Activated gamma-delta T cell treated with Interleukin-2 at 50 U/mL for 16 hours (primary cell): ENCODE measurements around the gene RNF166.
A peak's percentile ranks its signal among the peaks of the same experiment; 100 is the strongest.

Experiments used
- DNase-seq: peaks from one replicate; pipeline ENCODE4 v3.0.0-alpha.2; 2020

Gene RNF166

DNA sequence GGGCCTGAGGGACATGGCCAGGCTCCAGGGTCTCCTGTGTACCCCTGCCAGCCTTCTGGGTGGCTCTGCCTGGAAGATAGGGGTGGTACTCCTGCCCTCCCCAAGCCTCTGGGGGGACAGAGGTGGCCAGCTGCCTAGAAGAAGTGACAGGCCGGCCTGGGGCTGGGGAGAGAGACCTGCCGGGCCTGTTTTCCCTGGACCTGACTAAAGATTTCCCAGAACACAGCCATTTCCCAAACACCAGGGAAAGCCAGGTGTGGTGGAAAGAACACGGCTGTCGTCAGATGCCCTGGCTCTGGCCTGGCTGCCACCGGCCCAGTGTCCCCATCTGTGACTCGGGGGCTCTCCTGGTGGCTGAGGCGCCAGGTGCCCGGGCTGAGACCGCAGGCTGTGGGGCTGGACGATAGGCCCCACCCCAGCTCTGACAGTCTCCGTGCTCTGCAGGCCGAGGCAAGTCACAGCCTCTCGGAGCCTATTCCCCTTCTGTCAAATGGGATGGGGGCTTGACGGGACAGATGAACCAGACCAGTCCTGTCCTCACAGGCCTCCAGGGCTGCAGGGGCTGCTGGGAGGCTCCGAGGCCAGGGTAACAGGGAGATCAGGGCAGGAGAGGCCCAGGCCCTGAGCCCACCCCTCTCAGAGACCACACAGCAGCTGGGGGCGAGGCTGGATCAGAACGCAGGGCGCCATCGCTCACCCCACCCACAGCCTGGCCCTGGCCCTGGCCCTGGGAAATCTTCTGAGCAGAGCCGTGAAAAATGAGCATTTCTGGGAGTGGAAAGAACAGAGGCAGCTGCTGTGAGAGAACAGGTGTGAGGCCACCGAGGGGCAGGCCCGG is 33.1 kb upstream of the RNF166 start:
- no peak for DNase-seq

DNA sequence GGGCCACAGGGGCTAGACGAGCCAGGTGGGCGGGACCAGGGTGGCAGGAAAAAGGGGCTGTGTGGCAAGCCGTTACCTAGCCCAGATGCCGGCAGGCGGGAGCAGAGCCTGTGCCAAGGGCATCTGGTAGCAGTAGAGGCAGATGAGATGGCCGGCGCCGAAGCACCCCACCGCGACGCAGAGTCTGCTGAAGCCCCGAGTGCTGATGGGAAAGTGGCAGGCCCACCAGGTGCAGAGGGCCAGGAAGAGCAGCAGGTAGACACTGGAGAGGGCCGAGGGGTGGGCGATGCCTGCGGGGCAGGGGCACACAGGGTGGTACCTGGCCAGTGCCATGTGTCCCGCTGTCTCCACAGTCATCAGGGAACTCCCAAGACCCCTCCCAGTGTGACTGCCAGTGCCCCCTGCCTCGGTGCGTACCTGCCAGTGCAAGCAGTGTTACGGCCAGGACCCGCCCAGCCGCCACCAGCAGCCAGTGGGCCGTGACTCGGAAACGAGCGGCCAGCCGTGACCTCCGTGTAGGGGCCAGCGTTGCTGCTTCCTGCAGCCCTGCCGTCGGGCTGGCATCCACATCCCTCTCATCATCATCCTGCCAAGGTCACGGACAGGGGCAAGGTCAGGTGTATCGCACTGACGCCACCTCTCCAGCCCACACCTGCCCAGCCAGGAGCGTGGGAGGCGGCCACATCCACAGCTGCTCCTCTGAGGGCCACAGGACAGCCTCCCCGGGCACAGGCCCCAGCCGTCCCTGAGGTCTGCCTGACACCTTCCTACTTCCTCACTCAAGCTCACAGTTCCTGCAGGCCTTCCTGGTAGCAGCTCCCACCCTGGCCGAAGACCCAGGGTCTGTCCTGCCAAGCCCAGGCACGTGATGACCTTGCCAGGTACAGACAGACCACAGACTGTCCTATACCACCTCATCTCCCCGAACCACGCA is 32.2 kb upstream of the RNF166 start:
- DNase-seq = no peak

DNA sequence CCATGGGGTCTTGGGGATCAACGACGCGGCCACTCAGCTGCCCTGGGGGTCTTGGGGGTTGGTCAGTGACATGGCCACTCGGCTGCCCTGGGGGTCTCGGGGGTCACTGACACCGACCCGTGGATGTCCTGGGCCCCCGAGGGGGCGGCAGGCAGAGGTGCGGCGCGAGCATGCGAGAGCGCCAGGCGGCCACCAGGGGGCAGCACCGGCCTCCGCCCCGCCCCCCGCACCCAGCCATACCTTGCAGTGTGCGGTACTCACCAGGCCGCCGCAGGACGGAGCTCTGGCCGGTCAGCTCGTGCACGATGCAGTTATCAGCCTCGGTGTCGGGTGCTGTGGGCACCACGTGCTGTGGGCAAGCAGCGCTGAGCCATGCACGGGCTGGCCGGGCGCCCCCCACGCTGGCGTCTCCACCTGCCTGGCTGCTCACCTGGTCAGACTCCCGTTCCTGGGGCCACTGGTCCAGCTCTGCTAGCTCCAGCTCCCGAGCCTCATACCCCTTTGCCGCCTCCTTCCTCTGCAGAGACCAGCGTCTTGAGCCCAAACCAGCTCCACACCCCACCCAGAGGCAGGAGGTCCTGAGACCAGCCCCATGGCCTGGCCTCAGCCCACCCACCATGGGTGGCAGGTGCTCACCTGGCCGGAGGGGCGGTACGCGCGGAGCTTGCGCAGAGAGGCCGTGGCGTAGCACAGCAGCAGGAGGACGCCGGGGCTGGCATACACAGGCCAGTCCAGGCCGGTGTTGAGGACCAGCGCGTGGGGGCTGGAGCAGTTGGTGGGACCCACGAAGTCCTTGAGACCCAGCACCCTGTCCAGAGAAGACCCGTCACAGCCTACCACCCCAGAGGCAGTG is 31.3 kb upstream of the RNF166 start:
- peak; percentile 80 for DNase-seq

DNA sequence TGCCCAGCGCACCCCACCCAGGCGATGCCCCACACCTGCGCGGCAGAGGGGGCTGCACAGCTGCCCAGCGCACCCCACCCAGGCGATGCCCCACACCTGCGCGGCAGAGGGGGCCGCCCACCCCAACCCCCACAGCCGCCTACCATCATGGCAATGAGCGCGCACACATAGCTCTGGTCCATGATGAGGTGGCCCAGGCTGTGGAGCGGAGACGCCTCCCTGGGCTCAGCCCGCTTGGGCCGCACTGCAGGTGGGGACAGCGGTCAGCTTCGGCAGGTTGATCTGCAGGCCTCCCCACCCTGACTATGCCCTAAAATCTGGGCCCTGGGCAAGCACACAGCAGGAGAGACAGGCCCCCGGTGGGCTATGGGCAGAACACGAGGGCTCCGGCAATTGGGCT is 30.3 kb upstream of the RNF166 start:
- no peak for DNase-seq

DNA sequence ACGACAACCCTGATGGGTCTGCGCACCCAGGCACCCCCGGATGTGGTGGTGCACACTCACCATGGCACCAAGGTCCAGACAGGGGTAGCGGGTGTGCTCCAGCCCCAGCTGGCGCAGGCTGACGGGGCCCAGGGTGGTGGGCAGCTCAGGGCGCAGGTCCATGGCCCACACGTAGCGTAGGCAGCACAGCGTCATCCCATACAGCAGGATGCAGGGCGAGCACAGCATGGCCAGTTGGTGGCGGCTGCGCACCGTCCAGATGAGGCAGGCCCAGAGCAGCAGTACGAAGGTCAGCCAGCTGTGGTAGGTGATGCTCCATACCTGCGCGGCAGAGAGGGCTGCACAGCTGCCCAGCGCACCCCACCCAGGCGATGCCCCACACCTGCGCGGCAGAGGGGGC is 29.9 kb upstream of the RNF166 start:
- no peak for DNase-seq

DNA sequence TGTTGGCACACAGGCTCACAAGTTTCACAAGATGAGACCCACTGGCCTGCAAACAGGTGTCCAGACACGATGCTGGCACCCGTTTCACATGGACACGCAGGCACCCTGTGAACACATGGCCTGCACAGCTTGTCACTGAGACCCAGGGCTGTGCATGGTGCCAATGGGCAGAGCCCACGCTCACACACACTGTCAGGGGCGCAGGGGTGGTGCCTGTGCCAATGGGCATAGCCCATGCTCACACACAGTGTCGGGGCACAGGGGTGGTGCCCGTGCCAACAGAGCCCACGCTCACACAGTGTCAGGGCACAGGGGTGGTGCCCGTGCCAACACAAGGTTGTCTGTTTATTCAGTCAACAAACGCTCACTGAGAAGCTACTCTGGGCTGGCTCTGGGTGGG is 29.4 kb upstream of the RNF166 start:
- no peak for DNase-seq

DNA sequence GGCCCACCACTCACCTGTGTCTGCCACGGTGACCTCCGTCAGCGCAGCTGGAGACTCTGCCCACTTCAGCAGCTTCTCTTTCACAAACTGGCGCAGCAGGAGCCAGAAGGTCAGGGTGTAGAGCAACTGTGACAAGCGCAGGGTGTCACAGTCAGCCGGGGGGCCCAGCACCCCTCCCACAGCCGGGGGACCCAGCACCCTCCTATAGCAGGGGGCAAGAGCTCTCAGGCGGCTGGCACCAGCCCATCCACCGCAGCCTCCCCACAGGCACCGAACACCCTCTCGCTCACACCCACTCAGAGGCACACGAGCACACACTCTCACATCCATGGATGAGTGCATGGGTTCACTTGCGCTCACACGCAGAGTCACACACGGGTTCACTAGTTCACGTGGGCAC is 28.9 kb upstream of the RNF166 start:
- no peak for DNase-seq

DNA sequence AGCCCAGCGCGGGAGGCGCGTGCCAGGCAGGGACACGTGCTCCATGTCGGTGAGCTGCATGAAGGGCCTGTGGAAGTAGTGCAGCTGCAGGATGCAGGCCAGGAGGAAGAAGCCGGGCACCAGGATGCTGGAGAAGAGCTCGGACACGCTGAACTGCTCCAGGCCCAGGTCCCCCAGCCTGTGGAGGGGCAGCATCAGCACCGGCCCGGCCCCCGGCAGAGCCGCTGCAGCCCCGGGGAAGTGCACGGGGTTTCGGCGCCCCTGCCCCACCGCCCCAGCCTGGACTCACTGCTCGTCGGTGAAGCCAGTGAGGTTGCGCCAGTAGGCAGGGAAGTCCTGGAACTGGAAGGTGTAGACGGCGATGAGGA is 28.1 kb upstream of the RNF166 start:
- no peak for DNase-seq

DNA sequence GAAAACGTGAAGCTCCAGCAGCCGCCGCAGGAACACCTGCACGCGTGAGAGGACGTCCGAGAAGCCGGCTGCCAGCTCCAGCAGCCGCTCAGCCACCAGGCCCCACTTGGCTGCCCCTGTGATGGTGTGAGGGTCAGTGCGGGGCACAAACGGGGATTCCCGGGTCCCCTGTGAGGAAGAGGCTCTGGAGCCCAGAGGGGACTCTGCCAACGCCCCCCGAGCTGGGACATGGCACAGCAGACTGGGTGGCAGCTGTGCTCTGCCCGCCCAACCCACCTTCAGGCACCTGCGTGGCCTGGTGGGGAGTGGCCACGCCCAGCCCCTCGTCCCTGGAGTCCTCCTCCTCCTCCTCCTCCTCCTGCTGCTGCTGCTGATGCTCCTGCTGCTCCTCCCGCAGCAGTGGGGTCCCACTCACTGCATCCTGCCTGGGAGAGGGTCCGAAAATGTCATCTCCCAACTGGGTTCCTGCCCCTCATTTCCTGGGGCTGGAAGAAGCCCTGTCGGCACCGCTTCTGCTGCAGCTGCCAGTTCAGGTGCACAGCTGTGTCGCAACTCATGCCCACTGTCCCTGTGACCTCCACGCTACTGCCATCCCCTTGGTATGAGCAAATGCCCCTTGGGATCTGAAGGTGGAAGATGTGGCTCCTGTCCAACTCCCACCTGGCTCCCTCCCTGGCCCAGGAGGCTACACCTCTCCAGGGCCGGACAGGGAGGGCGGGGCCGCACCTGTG is 27.6 kb upstream of the RNF166 start:
- DNase-seq = no peak

DNA sequence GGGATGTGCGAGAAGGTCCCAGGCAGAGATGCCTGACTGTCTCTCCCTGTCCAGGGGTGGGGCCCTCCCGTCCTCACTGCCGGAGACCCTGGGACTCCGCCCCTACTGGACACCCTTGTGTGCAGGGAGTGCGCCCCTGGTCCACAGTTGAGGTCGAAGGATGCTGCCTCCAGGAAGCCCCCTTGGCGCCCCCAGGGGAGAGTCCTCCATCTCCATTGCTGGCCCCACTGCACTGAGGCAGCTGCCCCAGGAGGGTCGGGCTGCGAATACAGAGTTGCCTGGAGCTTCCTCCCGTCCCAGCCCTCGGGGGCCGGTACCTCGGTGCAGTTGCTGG is 26.7 kb upstream of the RNF166 start:
- DNase-seq = no peak

DNA sequence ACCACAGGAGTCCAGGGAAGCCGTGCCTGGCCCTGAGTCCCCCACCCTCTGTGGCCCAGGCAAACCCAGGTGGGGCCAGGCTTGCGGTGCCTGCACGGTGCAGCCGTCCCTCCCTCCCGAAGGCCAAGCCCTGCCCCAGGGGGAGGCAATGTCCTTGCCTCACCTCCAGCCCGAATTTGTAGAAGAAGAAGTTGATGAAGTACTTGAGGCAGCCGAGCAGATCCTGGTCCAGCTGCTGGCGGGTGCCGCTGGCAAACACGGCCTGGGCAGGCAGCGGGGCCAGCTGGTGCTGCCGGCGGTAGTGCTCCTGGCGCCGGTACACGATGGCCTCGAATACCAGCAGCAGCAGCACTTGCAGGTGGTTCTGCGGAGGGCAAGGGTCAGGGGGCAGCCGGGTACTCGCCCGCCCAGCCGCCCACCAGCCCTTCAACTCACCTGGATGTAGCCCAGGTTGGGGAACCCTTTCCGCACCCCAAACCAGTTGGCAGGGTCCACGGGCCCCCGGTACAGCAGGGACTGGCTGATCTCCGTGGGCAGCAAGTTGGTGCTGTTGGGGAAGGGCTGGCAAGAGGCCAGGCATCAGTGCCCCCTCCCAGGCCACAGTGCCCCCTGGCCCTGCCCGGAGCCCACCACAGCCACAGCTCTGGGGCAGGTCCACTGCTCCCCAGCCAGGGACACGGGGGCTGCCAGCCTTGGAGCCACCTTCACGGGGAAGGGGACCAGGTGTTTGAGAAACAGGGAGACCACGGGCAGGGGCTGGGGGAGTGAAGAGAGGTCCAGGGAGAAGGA is 26.2 kb upstream of the RNF166 start:
- no peak for DNase-seq

DNA sequence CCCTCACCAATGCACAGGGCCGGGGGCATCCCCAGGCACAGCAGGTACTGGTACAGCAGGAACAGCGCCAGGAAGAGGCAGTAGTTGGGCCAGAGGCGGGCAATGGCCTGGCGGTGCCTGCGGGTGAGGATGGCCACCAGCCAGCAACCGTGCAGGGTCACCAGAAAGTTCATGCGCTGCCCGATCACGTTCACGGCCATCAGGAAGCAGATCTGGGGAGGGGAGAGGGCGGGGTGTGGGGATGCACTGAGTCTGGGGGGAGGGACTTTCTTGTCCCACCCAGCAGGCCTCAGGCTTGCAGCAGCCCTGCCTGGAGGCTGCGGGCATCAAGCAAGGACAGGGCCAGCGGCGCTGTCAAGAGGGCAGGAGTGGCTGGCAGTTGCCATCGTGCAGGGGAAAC is 25.5 kb upstream of the RNF166 start:
- DNase-seq = no peak

DNA sequence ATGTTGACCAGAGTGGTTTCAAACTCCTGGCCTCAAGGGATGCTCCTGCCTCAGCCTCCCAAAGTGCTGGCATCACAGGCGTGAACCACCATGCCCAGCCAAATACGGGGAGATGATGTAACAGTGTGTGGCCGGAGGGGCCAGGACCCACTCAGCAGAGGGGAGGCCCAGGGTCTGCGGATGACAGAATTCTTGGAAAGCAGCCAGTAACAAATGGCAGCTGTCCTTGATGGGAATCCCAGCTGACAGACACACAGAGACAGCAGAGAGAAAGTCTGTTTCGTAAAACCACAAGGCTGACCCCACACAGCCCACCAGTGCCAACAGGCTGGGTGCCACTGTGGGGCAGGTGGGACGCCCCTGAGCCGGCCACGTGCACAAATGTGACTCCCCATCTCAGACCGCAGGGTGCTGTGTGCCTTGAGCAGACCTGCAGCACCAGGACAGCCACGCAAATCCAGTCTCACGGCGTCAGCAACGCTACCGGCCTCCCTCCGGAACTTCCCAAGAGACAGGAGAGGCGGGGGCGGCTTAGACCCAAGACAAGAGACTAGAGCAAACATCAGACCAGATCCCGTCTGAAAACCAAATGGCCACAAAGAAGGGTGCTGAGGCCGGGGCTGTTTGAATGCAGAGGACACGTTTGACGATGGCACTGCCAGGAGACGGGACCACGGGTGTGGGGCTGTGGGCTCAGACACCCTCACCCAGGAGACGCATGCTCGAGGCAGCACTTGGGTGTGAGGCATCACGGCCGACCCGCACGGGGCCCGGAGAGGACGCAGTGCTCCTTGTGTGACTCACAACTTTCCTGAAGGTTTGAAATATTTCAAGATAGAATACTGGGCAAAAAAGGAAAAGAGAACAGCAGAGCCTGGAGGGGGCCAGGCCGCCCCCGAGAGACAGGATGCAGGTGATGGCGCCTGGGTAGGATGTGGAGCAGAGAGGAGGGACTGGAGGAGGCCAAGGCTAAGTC is 24.7 kb upstream of the RNF166 start:
- no peak for DNase-seq

DNA sequence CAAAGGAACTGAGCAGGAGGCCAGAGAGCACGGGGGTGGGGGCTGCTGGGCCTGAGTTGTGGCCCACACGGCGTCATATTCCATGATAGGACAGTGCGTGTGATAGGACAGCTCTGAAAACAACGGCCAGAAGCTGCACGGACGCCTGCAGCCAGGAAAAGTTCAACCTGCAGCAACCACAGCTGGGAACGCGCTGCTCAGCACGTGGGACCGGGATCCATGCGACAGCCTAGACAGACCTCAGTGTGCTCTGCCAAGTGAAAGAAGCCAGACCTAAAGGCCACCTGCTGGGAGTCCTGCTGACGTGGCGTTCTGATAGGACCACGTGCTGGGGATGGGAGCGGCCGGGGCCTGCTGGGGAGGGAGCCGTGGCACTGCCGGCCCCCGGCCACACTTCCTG is 21.7 kb upstream of the RNF166 start:
- DNase-seq = no peak

DNA sequence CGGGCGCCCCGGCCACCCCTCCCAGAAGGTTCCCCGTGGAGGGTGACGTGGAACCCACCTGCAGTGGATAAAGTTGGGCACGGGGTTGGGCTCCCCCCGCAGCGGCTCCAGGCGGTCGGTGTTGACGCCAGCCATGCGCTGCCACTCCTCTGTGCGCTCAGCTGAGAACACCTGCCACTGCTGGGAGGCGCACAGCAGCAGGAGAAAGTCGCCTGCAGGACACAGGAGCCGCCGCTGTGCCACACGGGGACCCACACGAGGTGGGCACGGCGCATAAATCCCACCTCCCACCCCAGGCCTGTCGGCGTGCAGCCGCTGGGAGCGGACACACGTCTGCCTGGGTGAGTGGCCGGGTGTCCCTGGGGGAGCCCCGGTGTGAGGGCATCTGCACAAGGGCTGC is 20.8 kb upstream of the RNF166 start:
- DNase-seq = no peak

DNA sequence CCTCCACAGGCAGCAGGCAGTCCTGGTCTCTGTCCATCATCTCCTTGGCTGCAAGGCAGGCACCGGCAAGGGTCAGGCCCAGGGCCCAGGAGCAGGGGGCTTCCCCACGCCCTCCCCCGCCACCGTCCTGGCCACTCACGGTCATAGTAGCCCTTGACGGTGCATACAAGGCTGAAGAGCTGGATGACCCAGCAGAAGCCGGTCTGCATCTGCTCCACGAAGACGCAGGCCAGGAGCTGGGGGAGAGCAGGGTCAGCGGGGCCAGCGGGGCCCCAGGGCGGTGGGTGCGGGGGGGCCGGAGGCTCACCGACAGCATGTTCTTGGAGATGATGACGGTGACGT is 20.2 kb upstream of the RNF166 start:
- DNase-seq = no peak

DNA sequence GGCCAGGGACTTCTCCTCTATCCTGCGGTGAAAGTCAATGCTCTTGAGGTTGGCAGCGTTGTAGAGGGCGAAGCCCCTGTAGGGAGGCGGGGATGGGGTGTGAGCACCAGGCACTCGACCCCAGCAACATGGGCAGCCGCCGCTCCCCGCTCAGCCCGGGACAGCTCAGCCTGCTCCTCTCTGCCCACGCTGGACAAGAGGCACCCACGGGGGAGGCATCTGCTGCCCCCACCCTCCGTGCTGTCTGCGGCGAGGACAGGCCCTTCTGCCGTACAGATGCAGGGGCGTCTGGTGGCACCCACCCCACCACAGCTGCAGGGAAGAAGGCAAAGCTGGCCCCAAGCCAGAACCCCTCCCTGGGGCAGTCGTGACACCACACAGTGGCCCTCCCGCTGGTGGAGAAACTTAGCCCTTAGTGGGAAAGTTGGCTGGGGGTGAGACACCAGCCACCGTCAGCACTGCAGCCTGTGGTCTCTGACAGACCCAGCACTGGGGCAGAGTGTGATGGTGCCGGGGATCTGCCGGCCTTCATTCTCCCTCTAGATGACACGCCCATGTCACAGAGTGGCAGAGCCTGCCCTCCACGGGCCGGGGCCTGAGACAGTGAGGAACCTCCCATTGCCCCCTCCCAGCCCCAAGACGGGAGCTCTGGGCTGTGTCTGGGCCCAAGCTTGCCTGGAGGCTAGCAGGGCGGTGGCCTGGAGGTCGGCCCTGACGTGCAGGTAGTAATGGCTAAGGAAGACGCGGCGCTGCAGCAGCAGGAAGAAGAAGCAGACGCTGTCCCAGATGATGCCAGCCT is 19.6 kb upstream of the RNF166 start:
- no peak for DNase-seq

DNA sequence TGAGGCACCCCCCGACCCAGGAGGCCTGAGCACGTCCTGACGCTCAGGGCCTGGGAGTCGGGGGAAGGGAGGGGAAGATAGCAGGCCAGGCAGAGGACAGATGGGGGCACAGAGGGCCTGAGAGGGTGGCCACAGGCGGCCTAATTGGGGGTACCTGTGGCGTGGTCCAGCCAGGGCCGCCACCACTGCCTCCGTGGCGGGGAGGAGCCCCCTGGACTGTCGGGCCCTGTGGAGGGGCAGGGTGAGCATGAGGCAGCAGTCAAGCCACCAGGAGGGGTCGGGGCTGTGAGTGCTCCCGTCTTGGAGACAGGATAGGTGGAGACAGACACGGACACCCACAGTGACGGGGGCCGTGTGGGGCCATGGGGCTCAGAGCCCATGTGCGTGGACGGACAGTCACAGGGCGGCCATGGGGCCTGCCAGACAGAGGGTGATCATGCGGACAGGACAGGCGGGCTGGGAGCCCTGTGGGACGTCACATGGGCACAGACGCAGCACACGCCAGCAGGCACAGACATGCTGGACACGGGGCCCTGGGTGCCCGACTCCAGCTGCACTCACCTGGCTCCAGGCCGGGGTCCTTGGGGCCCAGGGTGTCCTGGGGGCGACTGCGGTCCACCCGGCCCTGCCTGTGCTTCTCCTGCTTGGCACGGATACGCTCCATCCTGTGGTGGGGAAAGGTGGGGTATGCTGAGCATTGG is 18.8 kb upstream of the RNF166 start:
- DNase-seq = no peak

DNA sequence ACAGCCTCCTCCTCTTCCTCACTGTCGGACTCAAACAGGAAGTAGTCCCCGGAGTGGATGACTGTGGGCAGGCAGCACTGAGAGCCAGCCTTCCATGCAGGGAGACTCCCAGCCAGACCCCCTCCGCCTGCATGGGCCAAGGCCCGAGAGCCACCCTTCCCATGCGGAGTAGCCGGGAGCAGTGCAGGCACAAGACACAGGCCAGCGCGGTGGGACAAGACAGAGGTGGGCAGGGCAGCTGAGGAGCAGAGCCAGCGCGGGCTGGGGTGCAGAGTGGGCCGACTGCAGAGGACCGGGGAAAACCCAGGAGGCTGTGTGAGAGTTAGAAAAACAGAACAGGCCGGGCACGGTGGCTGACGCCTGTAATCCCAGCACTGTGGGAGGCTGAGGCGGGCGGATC is 17.7 kb upstream of the RNF166 start:
- no peak for DNase-seq
